ENCODE measurements around the gene MREG.
"Not testable (repeated sequence)": the region's sequence is repeated elsewhere in the genome, so short reads cannot be mapped to it uniquely, and the experiment has no call there.

The MREG gene

DNA sequence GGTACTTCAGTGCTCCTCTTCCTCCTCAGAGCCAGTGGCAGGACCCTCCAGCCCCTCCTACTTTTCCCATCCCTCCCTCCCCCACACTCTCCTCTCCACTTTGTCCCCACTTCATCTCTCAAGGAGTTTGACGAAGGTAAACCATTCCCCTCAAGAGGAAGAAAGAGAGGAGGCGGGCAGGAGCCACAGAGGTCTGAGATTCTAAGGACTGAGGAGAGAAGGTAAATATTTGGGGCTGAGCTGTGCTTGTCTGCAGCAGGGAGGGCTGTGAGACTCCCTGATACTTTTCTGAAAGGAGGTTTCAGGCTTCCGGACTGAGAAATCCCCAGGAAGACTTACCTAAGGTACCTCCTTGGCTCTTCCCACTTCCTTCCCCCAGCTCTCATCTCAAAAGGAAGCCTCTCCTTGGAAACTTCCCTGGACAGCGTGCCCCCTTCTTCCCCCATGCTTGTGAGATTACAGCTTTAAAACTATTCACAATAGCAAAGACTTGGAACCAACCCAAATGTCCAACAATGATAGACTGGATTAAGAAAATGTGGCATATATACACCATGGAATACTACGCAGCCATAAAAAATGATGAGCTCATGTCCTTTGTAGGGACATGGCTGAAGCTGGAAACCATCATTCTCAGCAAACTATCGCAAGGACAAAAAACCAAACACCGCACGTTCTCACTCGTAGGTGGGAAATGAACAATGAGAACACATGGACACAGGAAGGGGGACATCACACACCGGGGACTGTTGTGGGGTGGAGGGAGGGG, 55.8 kb downstream of the MREG start:
- DNase-seq: not testable (repeated sequence)

DNA sequence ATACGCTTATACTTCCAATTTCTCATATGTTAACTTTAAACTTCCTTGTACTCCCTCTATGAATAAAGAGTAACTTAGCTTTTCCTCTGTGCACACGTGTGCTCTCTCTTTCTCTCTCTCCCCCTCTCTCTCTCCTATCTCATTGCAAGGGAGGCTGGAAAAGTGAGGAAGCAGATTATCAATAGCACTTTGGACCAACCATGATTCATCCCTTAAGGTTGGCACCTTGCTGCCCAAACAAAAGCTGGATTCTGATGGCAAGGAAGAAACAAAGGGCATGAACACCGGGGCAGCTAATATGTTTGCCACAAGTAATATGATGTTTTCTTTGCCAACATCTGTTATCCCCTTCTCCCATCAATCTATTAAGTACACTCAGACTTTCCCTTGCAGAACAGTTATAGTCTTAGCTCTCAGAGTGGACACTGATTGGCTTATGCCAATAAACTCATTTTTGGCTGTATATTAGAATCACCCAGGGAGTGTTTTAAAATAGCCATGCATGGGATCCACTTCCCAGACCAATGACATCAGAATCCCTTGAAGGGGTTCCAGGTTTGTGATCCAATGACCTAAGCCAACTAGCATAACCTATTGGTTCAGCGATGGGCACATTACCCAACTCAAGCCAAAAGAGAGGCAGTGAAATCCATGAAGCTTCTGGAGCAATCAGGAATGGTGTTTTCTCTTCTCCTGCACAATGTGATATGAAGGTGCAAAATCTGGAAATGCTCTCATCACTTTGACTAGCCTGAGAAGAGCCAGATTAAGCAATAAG, 60.3 kb downstream of the MREG start:
- DNase-seq: no peak

DNA sequence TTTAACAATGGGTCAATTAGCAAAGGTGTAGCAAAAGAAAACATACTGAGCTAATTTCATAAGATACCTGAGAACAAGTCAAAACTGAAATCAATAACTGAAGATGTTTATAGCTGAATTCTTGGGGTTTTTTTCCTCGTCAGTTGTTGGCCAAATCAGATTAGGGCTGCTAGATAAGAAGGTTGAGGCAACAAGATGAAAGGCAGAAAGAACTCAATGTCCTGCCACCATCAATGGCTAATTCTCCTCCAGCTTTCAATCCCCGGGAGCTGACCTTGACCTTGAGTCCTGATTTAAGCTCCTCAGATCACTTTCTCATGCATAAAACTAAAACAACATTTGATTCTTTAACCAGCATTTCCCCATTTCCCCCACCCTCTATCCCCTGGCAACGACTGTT, 61.8 kb downstream of the MREG start:
- no peak for DNase-seq

DNA sequence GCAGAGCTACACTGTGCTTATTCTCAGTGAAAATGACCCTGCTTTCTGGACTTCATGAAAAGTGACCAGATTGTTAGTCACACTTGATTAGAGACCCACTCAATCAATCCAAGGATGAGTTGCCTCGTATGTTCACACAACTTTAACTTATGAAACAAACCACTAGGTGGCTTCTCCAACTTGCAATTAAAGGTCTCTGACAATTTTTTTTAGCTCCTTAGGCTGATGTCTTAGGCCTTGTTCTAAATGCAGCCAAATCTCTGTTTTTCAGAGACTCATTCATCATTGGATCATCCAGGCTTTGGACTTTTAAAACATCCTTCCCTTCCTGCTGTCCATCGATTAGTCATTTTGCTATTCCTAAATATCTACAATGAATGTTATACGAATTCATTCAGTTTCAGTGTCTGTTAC, 63.4 kb downstream of the MREG start:
- DNase-seq: no peak

DNA sequence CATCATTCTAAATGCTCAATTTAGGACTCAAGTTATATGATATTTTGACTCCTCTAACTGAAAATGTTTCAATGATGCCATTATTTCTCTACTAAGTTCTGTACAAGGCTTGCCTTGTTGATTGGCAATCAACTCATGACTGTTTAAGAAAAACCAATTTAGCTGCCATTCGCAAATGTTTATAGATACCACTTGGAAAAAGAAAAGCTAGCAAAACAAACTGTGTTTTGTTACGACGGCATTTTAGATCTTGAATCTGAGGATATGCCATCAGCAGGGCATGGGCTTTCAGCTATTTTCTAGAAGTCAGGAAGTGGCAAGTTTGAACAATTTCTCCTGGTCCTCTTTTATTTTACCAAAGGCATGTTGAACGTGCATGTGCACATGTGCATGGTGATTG, 65.3 kb downstream of the MREG start:
- DNase-seq: no peak

DNA sequence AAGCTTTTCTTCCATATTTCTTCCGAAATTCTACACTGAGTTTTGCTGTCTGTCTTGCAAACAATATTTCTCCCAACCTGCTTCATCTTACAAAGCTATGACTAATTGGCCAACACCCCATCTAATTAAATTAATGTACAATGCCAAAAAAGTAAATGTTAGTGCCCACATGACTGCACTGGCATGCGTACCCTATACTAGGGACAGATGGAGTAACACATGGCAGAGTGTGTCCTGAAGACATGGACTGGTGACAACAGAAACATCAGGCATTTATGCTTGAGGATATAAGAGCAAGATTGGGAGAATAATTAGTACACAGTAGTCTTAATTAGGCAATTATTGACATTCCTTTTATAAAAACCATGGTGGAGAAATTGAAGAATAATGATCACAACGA, 66.8 kb downstream of the MREG start:
- DNase-seq: no peak

DNA sequence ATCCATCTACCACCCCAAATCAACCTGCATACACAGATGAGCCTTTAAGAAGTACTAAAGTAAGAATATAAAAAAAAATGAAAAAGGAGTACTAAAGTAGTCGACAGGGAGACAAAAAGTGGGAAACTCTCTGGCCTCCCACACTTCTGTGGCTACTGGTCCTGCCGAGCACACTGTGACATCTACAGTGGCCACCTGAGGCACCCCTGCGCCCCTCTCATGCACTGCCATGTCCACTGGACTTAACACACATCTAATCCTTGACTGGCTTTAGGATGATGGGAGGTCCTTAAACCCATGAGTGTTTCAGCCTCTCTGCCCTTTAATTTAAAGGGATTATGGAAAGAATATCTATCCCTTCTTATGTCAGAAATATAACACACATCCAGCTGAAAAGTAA, 71.2 kb downstream of the MREG start:
- DNase-seq: no peak

DNA sequence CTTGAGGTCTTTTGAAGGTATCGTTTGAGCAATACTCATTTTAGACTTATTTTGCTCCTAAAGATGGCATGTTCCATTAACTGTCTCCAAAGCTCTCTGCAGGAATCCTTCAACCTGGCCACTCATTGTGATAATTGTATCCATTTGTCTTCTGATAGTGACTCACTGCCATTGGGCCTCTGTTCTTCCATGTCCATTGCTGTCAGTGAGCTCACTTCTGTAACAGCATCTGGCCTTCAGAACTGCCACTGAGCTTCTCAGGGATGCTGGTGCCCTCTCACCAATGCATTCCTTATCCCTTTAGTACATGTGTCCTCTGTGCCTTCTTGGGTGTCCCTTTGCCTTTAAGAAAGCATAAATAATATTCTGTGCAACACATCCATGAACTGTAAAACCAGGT, 71.6 kb downstream of the MREG start:
- no peak for DNase-seq

DNA sequence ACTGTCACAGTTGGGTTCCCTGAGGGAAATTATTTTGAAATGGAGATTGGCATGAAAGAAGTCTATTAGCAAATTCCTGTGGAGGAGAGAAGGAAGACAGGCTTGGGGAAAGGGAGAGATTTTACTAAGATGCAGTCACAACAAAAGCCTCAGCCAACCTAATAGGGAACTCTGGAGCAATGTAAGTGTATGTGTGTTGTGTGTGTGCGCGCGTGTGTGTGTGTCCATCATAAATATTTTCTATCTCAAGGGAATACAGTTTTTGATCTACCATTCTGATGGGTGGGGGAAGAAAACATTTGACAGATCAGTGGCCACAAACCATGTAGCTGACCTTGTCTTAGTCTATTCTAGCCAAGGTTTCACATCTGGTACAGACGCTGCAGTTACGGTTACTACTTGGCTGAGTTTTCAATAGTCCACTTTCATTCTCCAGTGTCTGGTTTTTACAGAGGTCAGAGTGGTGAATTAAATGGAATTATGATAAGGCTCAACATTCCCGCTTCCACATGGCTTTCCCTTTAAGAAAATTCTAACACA, 72.6 kb downstream of the MREG start:
- DNase-seq: no peak

DNA sequence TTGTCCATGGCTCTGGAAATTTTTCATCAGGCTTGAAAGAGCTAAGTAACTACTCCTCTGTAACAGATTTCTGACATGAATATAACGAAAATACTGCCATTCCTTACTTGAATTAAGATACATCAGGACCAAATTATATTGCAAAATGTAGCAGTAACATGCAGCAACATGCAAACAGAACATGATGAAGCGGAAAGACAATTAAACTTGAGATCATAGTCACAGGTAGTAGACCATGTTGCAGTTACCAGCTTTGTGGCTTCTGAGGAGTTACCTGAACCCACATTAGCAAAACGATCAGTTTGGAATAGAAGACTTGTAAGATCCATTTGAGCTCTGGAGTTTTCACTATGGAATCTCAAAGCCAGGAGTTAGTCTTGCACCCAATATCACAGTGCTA, 76.2 kb downstream of the MREG start:
- DNase-seq: no peak

DNA sequence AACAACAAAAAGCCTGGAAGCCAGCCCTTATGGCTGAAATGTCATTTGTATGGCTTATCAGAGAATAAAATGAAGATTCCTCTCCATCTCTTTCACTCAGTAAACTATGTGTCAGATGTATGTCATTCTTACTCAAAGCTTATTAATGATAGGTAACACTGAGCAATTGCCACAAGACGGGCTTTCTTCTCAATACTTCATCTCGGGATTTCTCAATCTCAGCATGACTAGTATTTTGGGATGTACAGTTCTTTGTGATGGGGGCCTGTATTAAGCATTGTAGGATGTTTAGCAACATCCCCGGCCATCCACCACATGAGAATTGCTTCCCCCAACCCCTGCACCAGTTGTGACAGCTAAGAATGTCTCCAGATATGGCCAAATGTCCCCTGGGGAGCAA, 80.2 kb downstream of the MREG start:
- DNase-seq: no peak

DNA sequence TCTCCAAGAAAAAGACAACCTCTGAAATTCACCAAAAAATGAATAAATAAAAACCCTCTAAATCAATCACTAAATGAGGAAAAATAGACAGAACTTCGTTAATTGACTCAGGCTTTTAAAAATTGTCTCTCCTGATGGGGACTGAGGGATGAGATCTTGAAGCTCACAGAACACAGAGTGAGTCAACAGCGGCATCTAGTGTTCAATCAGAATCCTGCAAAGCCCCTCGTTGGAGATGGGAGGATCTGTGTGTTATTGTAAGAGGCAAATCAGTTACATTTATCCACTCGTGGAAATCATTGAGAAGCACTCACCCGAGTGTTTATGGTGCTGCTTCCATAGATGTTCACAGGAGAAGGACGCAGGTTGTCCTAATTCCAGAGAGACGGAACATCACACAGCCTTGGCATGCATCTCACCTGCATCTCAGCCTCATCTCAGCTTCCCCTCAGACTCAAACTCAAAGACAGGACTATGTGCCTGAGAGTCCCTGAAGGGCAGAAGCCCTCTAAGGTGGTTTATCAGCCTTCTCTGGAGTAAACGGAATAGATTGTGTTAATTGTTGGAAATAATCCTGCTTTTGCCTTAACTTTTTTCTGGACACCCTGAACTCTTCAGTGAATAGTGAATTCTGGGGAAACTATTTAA, 82.0 kb downstream of the MREG start:
- DNase-seq: peak; percentile 77

DNA sequence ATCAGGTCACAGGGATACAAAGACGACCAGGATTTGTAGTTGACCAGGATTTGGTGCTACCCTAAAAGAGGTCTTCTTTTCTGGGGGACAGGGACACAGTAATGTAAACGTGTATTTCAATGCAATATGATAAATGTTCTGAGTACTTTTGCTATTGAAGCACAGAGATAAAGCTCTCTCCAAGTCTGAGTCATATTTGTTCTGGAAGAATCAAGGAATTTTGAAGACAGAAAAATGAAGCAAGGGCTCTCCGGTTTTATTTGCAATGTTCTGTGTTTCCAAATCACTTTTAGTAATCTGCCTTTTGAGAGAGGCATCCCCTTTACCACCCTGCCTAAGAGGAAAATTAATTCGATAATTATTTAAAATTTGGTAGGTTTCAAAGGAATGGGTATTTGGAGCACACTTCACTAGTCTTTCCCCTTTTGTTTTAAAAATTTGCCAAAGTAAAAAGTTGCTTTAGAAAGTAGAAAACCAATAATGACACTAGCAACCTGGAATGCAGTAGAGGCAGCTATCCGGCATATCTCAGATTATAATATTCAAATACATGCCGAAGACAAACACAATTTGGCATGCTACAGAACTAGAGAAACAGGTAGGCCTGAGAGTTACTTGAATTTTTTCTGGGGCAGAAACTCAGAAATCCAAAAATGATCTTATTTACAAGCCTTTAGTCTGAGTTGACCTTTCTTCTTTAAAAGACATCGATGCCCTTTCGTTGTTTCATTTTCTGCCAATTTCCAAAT, 82.7 kb downstream of the MREG start:
- DNase-seq: no peak

DNA sequence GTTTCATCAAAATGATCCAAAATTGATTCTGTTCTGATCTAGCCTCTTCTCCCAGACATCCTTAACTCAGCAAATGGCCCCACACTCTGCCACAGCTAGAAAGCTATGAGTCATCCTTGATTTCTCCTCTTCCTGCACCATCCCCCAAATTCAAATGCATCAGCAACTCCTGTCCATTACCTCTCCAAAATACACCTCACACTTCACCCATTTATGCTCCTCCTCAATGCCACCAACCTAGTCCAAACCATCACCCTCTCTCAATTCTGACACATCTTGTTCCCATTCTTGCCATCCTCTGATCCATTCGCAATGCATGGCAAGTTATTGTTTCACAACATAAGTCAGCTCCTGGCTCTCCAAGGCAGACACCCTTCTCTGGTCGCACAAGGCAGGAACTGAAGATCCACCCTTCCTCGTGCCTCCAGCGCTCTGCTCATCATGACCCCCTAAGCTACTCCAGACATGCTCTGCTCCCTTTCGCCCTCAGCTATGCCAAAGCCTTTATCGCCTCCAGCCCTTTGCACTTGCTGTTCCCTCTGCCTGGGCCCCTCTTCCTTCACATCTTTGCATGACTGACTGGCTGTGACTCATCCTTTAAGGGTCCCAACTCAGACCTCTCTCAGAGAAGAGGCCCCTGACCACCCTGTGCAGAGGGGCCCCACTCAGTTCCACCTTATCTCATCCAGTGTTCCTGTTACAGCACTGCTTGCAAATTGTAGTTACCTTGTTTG, 83.6 kb downstream of the MREG start:
- no peak for DNase-seq

DNA sequence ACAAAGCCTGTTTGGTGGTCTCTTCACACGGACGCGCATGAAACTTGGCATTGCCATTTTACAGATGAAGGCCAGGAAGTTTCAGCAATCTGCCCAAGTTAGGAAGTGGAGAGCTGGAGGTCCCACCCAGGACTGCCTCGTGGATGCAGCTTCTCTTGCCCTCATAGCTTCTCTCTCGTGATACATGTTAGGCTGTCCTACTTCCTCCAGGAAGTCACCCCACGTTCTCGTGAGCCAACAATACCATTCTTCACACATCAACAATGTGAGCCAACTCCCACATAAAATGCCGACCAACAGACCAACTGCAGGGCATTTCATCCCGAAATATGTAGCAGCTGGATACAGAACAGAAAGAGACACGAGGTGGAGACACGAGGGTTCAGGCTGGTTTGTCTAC, 85.3 kb downstream of the MREG start:
- DNase-seq: no peak

DNA sequence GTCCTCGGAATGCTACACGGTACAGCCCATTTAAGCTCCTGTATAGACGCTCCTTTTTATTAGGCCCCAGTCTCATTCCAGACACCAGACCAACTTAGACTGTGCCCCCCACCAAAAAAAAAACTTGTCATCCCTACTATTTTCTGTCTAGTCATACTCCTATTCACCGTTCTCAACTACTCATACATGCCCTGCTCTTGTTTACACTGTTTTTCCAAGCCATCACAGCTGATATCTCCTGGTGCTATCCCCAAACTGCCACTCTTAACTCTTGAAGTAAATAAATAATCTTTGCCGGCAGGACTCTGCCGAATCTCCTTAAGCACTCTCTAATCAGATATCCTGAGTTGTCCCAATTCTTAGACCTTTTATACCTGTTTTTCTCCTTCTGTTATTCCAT, 86.4 kb downstream of the MREG start:
- DNase-seq: not testable (repeated sequence)

DNA sequence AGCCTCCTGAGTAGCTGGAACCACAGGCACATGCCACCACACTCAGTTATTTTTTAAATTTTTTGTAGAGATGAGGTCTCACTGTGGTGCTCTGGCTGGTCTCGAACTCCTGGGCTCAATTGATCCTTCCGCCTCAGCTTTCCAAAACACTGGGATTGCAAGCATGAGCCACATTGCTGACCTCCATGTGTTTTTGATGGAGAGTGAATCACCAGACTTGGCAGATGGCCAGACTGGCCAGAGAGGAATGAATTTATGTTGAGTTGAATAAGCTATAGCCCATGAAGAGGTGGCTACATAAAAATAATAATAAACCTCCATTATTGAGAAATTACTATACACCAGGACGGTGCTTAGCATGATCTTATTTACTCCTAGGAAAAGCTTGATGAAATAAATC, 91.5 kb downstream of the MREG start:
- no peak for DNase-seq

DNA sequence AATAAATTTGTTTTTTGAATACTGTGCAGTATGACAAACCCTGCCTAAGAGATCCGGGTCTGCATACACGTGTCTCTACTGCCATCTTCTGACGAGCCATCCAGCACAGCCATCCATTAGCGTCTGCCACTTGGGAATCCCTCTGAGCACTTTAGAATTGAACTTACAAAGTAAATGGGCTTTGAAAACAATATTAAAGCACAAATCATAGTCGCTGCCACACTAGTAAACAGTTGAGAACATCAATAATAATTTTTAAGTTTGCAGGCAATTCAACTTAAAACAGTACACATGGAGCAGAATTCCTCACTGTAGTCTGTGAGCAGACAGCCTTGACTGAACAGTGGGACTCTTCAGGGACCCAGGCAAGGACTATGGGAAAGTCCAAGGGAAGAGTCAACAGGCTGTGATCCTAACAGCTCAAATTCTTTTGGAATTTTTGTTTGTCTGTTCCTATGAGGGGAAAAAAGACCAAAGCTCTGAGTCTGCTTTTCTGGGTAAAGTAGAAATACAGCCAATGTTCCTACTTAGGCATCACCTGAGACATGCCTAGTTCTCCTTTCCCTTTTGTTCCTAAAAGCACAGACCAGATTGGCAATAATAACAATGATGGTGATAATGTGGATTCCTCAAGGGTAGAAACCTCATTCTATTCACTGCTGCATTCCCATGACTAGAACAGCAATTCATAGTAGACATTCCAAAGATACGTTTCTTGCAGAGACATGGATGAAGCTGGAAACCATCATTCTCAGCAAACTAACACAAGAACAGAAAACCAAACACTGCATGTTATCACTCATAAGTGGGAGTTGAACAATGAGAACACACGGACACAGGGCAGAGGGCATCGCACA, 92.9 kb downstream of the MREG start:
- peak; percentile 82 for DNase-seq

DNA sequence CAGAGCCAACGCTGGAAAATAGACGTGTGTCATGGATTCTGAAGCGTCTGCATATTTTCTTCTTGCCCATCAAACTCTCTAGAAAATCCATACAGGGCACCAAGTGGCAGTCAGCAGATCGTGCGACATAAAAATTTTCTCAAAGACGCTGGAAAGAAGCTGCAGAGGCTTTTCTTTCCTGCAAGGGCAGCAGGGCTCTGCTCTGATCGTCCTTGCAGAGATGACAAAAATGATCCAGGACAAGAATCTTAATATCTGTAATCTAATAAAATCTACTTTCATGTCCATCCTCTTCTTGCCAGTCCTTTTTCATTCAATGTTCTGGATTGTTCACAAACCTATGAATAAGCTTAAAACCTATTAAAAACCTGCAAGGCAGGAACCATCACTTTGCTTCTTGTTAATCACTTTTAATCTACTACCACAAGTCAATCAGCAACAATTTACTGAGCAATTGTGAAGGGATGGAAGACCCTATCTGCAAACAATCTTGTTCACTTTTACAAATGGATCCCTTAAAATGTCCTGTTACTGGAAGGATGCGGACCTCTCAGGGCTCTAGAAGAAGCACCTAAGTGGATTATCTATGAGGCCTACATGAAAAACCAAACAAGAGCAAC, 93.6 kb downstream of the MREG start:
- DNase-seq: no peak

DNA sequence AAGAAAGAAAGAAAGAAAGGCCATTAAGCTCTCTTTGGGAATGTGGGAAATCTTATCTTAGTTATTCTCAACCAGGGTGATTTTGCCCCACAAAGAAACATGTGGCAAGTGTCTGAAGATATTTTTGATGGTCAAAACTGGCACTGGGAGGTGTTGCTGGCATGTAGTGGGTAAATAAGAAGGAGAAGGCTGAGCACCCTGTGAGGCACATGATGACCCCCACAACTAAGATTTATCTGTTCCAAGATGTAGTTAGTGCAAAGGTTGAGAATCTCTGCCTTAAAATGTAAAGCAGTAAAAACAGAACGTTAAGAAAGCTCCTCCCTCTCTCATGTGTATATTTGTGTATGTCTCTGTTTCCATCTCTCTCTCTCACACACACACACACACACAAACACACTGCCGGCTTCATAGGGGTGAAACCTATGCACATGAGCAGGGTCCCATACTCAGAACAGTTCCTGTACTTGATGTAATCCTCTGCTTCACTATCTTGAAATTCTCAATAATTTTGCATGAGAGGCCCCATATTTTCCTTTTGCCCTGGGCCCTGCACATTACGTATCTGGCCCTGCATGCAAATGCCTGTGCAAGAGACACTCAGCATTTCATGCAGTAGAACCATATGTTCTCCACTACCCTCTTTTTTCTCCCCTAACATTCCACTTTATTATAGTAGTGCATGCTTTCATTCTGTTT, 94.3 kb downstream of the MREG start:
- no peak for DNase-seq
